K562 (cell line): ENCODE results near the gene IPO13. TPM values are rescaled to one million over a fixed set of nuclear protein-coding genes. Genes with fewer than 3 reads are reported as not detected.

ENCODE experiments used
- ATAC-seq: fragments of 200-7000 bp; cut with Tn5 transposase; 3 replicates; pipeline ENCODE4 v1.9.1; 2020; ENCODE audit warnings: moderate library complexity
- BruUV-seq: library from RNA; stranded (reverse); fragments of 400-500 nt; replicated peaks from 2 replicates; lab custom pipeline; 2021; lab: Mats Ljungman, UMichigan
- CTCF ChIA-PET: fragments of 300-600 bp; formaldehyde crosslinking; extraction: SDS; loops from one replicate; lab custom pipeline; 2021; ENCODE audit warnings: low intra/inter-chr PET ratio; lab: Yijun Ruan, JAX
- POLR2A ChIA-PET: fragments of 300-600, 350-650 bp; sonication (Branson Sonifier 250); formaldehyde crosslinking; extraction: SDS; loops from one replicate; lab custom pipeline; 2021; ENCODE audit warnings: antibody characterized with exemption, inconsistent platforms; lab: Yijun Ruan, JAX
- DNase-seq, 4 experiments: peaks; one replicate each; pipeline versions ENCODE4 v3.0.0 to v3.0.0-alpha.2; 2011 to 2018; ENCODE audit warnings: low spot score in 3 of 4, mixed read lengths in 3 of 4; ENCODE audit errors: extremely low read depth in 1 of 4
- FAIRE-seq: peaks from 2 replicates; lab custom pipeline; 2011; peaks lifted over from hg19 to GRCh38; lab: Jason Lieb, UNC
- H2AFZ ChIP-seq: 2 replicates; pipeline ENCODE4 v1.6.0; 2011; ENCODE audit warnings: low read depth, low read length, control low read depth, inconsistent platforms
- H3K27ac ChIP-seq: fragments of 200-600 bp; 3 replicates; pipeline ENCODE4 v1.8.0; 2011; ENCODE audit warnings: low read depth, mild to moderate bottlenecking, control low read depth, inconsistent platforms, low read length, moderate library complexity, mixed read lengths; ENCODE audit errors: extremely low read depth
- H3K27me3 ChIP-seq, 2 experiments: fragments of 300-600 bp in 1 of 2; 2 replicates in 1 of 2; 3 replicates in 1 of 2; pipeline versions ENCODE4 v1.6.0 to v1.8.0; 2011; ENCODE audit warnings: inconsistent platforms in 2 of 2, low read length in 2 of 2, mild to moderate bottlenecking in 1 of 2, mixed read lengths in 1 of 2, moderate library complexity in 1 of 2; ENCODE audit not compliant: control insufficient read depth in 2 of 2, insufficient read depth in 2 of 2
- H3K36me3 ChIP-seq: fragments of 300-600 bp; 3 replicates; pipeline ENCODE4 v1.8.0; 2011; ENCODE audit warnings: mild to moderate bottlenecking, low read length, inconsistent platforms; ENCODE audit not compliant: control insufficient read depth, insufficient read depth
- H3K4me1 ChIP-seq, 2 experiments: fragments of 200-600 bp in 1 of 2; replicated peaks in 1 of 2; 2 replicates in 1 of 2; 3 replicates in 1 of 2; pipeline versions ENCODE4 v1.5.1 to v1.8.0; 2011; ENCODE audit warnings: inconsistent platforms in 2 of 2, low read length in 2 of 2, mild to moderate bottlenecking in 1 of 2, mixed read lengths in 1 of 2, moderate library complexity in 1 of 2; ENCODE audit not compliant: control insufficient read depth in 2 of 2, insufficient read depth in 2 of 2
- H3K4me2 ChIP-seq: 2 replicates; pipeline ENCODE4 v1.6.1; 2011; ENCODE audit warnings: low read length, control low read depth, inconsistent platforms, mixed read lengths; ENCODE audit not compliant: insufficient read depth
- H3K4me3 ChIP-seq: fragments of 200-600 bp; sonication (generic), shearing (Covaris generic); 2 replicates; pipeline ENCODE4 v1.5.1; 2016; ENCODE audit warnings: control low read depth, inconsistent platforms
- H3K79me2 ChIP-seq: fragments of 200-600 bp; 3 replicates; pipeline ENCODE4 v1.8.0; 2011; ENCODE audit warnings: low read length, inconsistent platforms; ENCODE audit not compliant: control insufficient read depth, insufficient read depth
- H3K9ac ChIP-seq, 2 experiments: 2 replicates each; pipeline versions ENCODE4 v1.6.0 to v1.6.1; 2011; ENCODE audit warnings: low read depth in 2 of 2, low read length in 2 of 2, control low read depth in 1 of 2, inconsistent platforms in 1 of 2, mild to moderate bottlenecking in 1 of 2, mixed read lengths in 1 of 2; ENCODE audit not compliant: insufficient read depth in 1 of 2
- H3K9me1 ChIP-seq: one replicate; pipeline ENCODE4 v1.6.0; 2011; ENCODE audit warnings: inconsistent platforms, mild to moderate bottlenecking, low read length, moderate library complexity; ENCODE audit not compliant: control insufficient read depth, insufficient read depth
- H3K9me3 ChIP-seq: replicated peaks from 2 replicates; pipeline ENCODE4 v1.5.1; 2011; ENCODE audit warnings: low read depth, low read length, inconsistent platforms; ENCODE audit not compliant: control insufficient read depth, insufficient read depth
- H4K20me1 ChIP-seq: replicated peaks from 2 replicates; pipeline ENCODE4 v1.6.1; 2011; ENCODE audit warnings: low read length, inconsistent platforms, mixed read lengths; ENCODE audit not compliant: control insufficient read depth, insufficient read depth
- ARID2 ChIP-seq: fragments of 450-650 bp; IDR thresholded peaks from 2 replicates; pipeline ENCODE4 v1.6.1; 2017; ENCODE audit warnings: antibody characterized with exemption, mild to moderate bottlenecking
- BRCA1 ChIP-seq, 2 experiments: fragments of 450-650 bp in 1 of 2; sonication (generic) in 1 of 2; formaldehyde crosslinking in 1 of 2; IDR thresholded peaks; 2 replicates each; pipeline versions ENCODE4 v1.5.0 to v1.6.1; 2017 to 2020; ENCODE audit warnings: mild to moderate bottlenecking in 1 of 2, missing genetic modification reagents in 1 of 2
- DIDO1 ChIP-seq: fragments of 450-650 bp; IDR thresholded peaks from 2 replicates; pipeline ENCODE4 v1.6.1; 2016; ENCODE audit warnings: low read depth, missing biosample characterization, missing genetic modification characterization
- ELF1 ChIP-seq: fragments of 200-800 bp; sonication (Bioruptor generic); IDR thresholded peaks from 2 replicates; pipeline ENCODE4 v1.6.1; 2016; ENCODE audit warnings: missing genetic modification characterization, missing compliant biosample characterization
- GTF2A2 ChIP-seq: IDR thresholded peaks from 2 replicates; pipeline ENCODE4 v1.6.1; 2016; ENCODE audit warnings: mild to moderate bottlenecking, missing genetic modification characterization, missing compliant biosample characterization
- MEF2D ChIP-seq: conservative IDR thresholded peaks from 2 replicates; pipeline ENCODE4 v1.6.1; 2016; ENCODE audit warnings: low read depth, missing genetic modification characterization, missing compliant biosample characterization
- MTA1 ChIP-seq: fragments of 450-650 bp; IDR thresholded peaks from 2 replicates; pipeline ENCODE4 v1.6.1; 2017; ENCODE audit warnings: borderline replicate concordance
- MXD1 ChIP-seq: fragments of 250-450 bp; sonication (Bioruptor Pico); IDR thresholded peaks from 2 replicates; pipeline ENCODE4 v1.8.0; 2021; ENCODE audit warnings: borderline replicate concordance, mild to moderate bottlenecking, moderate library complexity; ENCODE audit not compliant: poor library complexity, severe bottlenecking
- MXI1 ChIP-seq: IDR thresholded peaks from 2 replicates; pipeline ENCODE4 v1.6.1; 2011; ENCODE audit warnings: low read depth, mild to moderate bottlenecking, improper control_type of control experiment, low read length
- POLR2G ChIP-seq: fragments of 200-400 bp; formaldehyde crosslinking; IDR thresholded peaks from 2 replicates; pipeline ENCODE4 v1.6.1; 2017; ENCODE audit warnings: low read depth, mild to moderate bottlenecking, antibody characterized with exemption, low read length, moderate library complexity
- PYGO2 ChIP-seq: fragments of 450-650 bp; IDR thresholded peaks from 2 replicates; pipeline ENCODE4 v1.6.1; 2016; ENCODE audit warnings: mild to moderate bottlenecking, missing genetic modification characterization, moderate library complexity, missing compliant biosample characterization
- RBM25 ChIP-seq: fragments of 200-400 bp; formaldehyde crosslinking; IDR thresholded peaks from 2 replicates; pipeline ENCODE4 v1.6.1; 2018; ENCODE audit warnings: low read length, low read depth, moderate library complexity; ENCODE audit not compliant: severe bottlenecking
- TCF15 ChIP-seq: fragments of 250-450 bp; sonication (Bioruptor Pico); IDR thresholded peaks from 2 replicates; pipeline ENCODE4 v1.8.0; 2022; ENCODE audit warnings: moderate library complexity, mild to moderate bottlenecking, inconsistent platforms
- ZBTB17 ChIP-seq: fragments of 450-650 bp; formaldehyde crosslinking; IDR thresholded peaks from 2 replicates; pipeline ENCODE4 v1.4.0; 2020; ENCODE audit warnings: mild to moderate bottlenecking
- ZNF174 ChIP-seq: fragments of 250-450 bp; sonication (Bioruptor Pico); IDR thresholded peaks from 2 replicates; pipeline ENCODE4 v1.4.0; 2020; ENCODE audit warnings: mild to moderate bottlenecking
- ZNF23 ChIP-seq: fragments of 250-450 bp; sonication (Bioruptor Pico); IDR thresholded peaks from 2 replicates; pipeline ENCODE4 v1.4.0; 2020; ENCODE audit warnings: mild to moderate bottlenecking
- ZNF354B ChIP-seq: fragments of 250-450 bp; sonication (Bioruptor Pico); IDR thresholded peaks from 2 replicates; pipeline ENCODE4 v1.4.0; 2020
- WGBS: fragments of 100-300 bp; shearing (Covaris generic); methylation state at CpG from one replicate; pipeline ENCODE4 v1.1.6; 2016; ENCODE audit warnings: low coverage, mixed read lengths; ENCODE audit not compliant: insufficient coverage; ENCODE audit errors: missing lambda C conversion rate; 5-methylcytosine and 5-hydroxymethylcytosine counted together
- in situ Hi-C: fragments of 300-500 bp; cut with MboI; formaldehyde crosslinking; loops from 4 replicates; pipeline ENCODE4 v1.15.0; 2018; ENCODE audit warnings: inconsistent platforms, mixed read lengths
- intact Hi-C: fragments of 100-400 bp; cut with micrococcal nuclease; formaldehyde crosslinking; loops from 2 replicates; pipeline ENCODE4 v1.14.2; 2022
- polyA plus RNA-seq, 8 experiments: library from polyadenylated mRNA; depleted of rRNA in 4 of 8; stranded (reverse) in 5 of 8; unstranded in 3 of 8; fragments of >200 nt; fragmentation: Nextera tagmentation in 2 of 8; fragmentation: Illumina TruSeq in 1 of 8; extraction: Ambion mirVana in 2 of 8; extraction: Trizol in 1 of 8; gene quantifications; 2 replicates each; pipeline versions ENCODE4 v1.2.1 to v1.2.3, GENCODE V29; 2011 to 2014; ENCODE audit warnings: inconsistent platforms in 1 of 8, missing spikeins in 1 of 8
- total RNA-seq, 7 experiments: library from RNA; depleted of rRNA in 6 of 7; stranded (reverse); fragments of >200 nt in 6 of 7; fragmentation: Illumina TruSeq in 2 of 7; extraction: Trizol in 2 of 7; gene quantifications; 2 replicates each; pipeline versions ENCODE4 v1.2.1 to v1.2.3, GENCODE V29; 2011 to 2021; ENCODE audit warnings: low replicate concordance in 1 of 7

IPO13 gene
- total and polyA plus RNA-seq, 9 of the 15 experiments (the other 6 are each of a cell fraction or from before 2014, with no cell fraction given) = 7.0 to 30.8 (median 16.2) TPM

- no peak for FAIRE-seq
- H3K9ac ChIP-seq = peak overlapping the region in 1 of 2 experiments; percentile 23; a peak in 1 of 4 replicates
Observed at GRCh38 chr1:43914576-43915525, 31.9 kb upstream of the IPO13 start.

GRCh38 chr1:43919906-43920305 lies 26.8 kb upstream of the IPO13 start:
- peak; percentile 21 for ATAC-seq
- no peak for FAIRE-seq
- WGBS = 32% methylated on average over 7 of the region's 7 CpGs
- no TSS peak for BruUV-seq
- Histone ChIP-seq H4K20me1 (no peaks in the 10 kb centered on the region; the same call in 1 of the 2 replicates), H3K36me3 (no peaks in the 10 kb centered on the region), H2AFZ (no peak overlapping the region), H3K9me1 (no peaks in the 10 kb centered on the region), H3K27ac (no peak overlapping the region), H3K4me2 (no peak overlapping the region), H3K9me3 (no peaks in the 10 kb centered on the region), H3K79me2 (no peaks in the 10 kb centered on the region), H3K4me3 (no peak overlapping the region), H3K9ac (peak overlapping the region in 1 of 2 experiments; percentile 19; a peak in 1 of 4 replicates), H3K27me3 (0 out of 5 replicates have a peak, but pooled peaks cover 0 to 5% of the 10 kb centered on the region in 2 experiments), H3K4me1 (no peaks in the 10 kb centered on the region)
- intact Hi-C loops (no loop called here), in situ Hi-C loops (no loop called here)
- TF ChIP-seq GTF2A2 (tag) (no peak), MXD1 (CRISPR knock-in tag) (no peak), PYGO2 (tag) (no peak), TCF15 (no peak), MTA1 (no peak), ELF1 (tag) (no peak), MXI1 (no peak), RBM25 (no peak), ZNF23 (CRISPR knock-in tag) (no peak), ZNF174 (CRISPR knock-in tag) (no peak), DIDO1 (no peak), ARID2 (no peak)
- CTCF ChIA-PET = no interaction called here
- no peak for DNase-seq
- POLR2A ChIA-PET = interaction anchor here (0.6 to 1.3 kb wide), 3 partner anchors 20 to 152 kb away, joined by 3 to 4 read pairs (median 3); no protein-coding TSS in a partner anchor

More at GRCh38 chr1:43914576-43915525, 31.9 kb upstream of the IPO13 start:
- DNase-seq (no peak), ATAC-seq (peak; percentile 23; the same call in 1 of the 3 replicates)
- TF ChIP-seq ZBTB17 = no peak
- 0 out of 2 replicates have a peak, but pooled peaks have one; percentile 34 for TF ChIP-seq POLR2G
- no peak for TF ChIP-seq MEF2D (tag)
- no peak for TF ChIP-seq BRCA1 (IDR thresholded peaks at IDR 0.05)
- TF ChIP-seq BRCA1 (CRISPR knock-in tag; IDR thresholded peaks at IDR 0.05) = no peak
- TF ChIP-seq ZNF354B = no peak
- Histone ChIP-seq H3K27ac (no peak overlapping the region), H3K9me1 (no peaks in the 10 kb centered on the region), H4K20me1 (no peaks in the 10 kb centered on the region), H3K4me3 (no peak overlapping the region), H3K27me3 (0 out of 5 replicates have a peak, but pooled peaks cover 0 to 3% of the 10 kb centered on the region in 2 experiments), H3K4me1 (peaks cover 0 to 5% of the 10 kb centered on the region in 2 experiments; a peak in 1 of 5 replicates), H3K36me3 (no peaks in the 10 kb centered on the region), H3K79me2 (no peaks in the 10 kb centered on the region), H3K9me3 (no peaks in the 10 kb centered on the region), H3K4me2 (no peak overlapping the region), H2AFZ (no peak overlapping the region)
- POLR2A ChIA-PET = interaction anchor here (0.7 to 1.7 kb wide), 5 partner anchors 9 to 59 kb away, joined by 3 to 4 read pairs (median 4); no protein-coding TSS in a partner anchor
- BruUV-seq = no TSS peak
- intact Hi-C loops (no loop called here), in situ Hi-C loops (no loop called here)
- CTCF ChIA-PET = no interaction called here
- 53% methylated on average over 13 of the region's 13 CpGs for WGBS
